ENCODE measurements around the gene SPTBN5.

DNA sequence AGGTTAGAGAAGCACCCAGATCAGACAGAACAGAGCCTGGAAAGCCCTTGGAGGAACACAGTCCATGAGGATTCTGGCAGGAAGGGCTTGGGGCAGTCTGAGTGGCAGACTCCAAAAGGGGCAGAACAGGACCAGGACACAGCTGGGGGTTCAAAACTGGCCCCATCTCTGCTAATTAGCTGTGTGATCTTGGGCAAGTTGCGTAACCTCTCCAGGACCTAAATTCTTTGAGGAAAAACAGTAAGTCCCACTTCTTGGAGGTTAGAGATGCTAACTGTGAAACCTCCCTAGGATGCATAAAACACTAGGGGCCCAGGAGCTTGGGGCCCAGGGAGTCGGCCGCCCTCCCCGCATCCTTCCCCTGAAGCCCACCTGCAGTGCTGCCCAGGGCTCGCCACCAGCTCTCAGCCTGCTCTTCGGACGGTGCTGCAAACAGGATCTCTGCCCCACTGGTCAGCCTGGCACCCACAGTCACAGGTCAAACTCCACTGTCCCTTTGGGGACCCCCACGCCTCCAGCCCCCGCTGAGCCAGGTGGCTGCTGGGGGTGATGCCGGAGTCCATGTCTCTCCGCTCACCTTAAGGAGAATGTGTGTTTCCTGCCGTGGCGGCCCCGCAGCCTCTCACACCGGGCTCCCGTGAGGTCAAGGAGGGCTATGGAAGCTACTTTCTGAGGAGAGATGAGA lies 43.2 kb downstream of the SPTBN5 start:
- TF ChIP-seq, protein P1, sequence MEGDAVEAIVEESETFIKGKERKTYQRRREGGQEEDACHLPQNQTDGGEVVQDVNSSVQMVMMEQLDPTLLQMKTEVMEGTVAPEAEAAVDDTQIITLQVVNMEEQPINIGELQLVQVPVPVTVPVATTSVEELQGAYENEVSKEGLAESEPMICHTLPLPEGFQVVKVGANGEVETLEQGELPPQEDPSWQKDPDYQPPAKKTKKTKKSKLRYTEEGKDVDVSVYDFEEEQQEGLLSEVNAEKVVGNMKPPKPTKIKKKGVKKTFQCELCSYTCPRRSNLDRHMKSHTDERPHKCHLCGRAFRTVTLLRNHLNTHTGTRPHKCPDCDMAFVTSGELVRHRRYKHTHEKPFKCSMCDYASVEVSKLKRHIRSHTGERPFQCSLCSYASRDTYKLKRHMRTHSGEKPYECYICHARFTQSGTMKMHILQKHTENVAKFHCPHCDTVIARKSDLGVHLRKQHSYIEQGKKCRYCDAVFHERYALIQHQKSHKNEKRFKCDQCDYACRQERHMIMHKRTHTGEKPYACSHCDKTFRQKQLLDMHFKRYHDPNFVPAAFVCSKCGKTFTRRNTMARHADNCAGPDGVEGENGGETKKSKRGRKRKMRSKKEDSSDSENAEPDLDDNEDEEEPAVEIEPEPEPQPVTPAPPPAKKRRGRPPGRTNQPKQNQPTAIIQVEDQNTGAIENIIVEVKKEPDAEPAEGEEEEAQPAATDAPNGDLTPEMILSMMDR (IDR thresholded peaks at IDR 0.05) = no peak
- TF ChIP-seq POLR2A (IDR thresholded peaks at IDR 0.05) (no peak), POLR2AphosphoS5 (IDR thresholded peaks at IDR 0.05; ENCODE audit: insufficient read depth in 1 of 2, low read depth in 1 of 2) (no peak)

All from vagina (tissue), 2 donors.